NCI-H187 treated with DMSO at 0.1 percent for 48 hours (cell line): Measurements from ENCODE around the gene ATG9A.

Experiments
- DNase-seq: peaks from one replicate; lab custom pipeline; 2025; lab: John Stamatoyannopoulos, UW

The ATG9A gene

GRCh38 chr2:219252900-219253752 is 23.7 kb upstream of the ATG9A start, which contains the start of gene TUBA4B:
Gene TUBA4B (plus strand): TSS chr2:219253243. CDS start chr2:219253408, 165 bp downstream.
- DNase-seq: no peak

DNA sequence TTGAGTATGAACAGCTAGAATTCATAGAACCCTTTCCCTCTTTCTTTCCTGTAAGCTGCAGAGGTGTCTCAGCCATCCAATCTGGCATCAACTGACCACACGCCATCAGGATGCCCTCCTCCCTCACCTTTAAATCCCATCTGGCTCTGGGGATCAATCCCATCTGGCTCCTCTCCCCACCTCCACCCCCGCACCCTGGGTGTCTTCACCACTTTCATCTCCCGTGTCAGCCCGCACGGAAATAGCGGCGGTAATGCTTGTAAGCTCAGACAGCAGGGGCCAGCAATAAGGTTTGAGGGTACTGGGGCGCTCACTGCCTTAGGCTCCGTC is 23.1 kb upstream of the ATG9A start:
- DNase-seq: no peak

GRCh38 chr2:219252084-219252483 is 22.6 kb upstream of the ATG9A start:
- DNase-seq: no peak

GRCh38 chr2:219251656-219252055 is 22.2 kb upstream of the ATG9A start:
- DNase-seq: no peak

DNA sequence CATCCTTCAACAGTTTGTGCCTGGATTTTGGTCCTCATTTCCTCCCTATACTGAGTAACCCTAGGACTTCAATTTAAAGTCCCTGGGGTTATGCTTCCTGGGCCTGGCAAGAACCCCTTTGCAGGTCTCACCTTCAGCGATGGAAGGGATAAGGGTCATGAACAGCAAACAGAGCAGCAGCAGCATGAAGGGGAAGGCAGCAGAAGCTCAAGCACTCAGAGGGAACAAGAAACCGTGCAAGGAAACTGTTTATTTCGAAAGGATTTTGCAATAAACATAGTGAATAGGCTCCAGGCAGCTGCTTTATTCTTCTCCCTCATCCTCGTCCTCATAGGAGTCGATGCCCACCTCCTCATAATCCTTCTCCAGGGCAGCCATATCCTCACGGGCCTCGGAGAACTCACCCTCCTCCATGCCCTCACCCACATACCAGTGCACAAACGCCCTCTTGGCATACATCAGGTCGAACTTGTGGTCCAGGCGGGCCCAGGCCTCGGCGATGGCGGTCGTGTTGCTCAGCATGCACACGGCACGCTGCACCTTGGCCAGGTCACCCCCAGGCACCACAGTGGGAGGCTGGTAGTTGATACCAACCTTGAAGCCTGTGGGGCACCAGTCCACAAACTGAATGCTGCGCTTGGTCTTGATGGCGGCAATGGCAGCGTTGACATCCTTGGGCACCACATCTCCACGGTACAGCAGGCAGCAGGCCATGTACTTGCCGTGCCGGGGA is 20.8 kb upstream of the ATG9A start:
- DNase-seq: no peak

- no peak for DNase-seq
Measured at GRCh38 chr2:219249203-219249980, 20.0 kb upstream of the ATG9A start.

- no peak for DNase-seq
Measured at GRCh38 chr2:219248845-219249202, 19.4 kb upstream of the ATG9A start.

GRCh38 chr2:219247678-219248642 is 18.5 kb upstream of the ATG9A start:
- DNase-seq: no peak

DNA sequence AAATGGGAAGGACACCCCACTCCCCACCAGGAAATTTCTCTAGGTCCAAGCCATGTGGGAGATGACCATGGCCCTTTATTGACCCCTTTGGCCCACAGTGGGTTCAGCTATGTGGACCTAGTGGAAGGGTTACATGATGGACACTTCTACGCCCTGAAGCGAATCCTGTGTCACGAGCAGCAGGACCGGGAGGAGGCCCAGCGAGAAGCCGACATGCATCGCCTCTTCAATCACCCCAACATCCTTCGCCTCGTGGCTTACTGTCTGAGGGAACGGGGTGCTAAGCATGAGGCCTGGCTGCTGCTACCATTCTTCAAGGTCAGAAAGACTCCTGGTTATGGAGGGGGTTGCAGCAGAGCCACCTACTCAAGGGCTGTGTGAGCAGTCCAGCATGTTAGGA is 17.1 kb upstream of the ATG9A start:
- no peak for DNase-seq

GRCh38 chr2:219245899-219246230 is 16.4 kb upstream of the ATG9A start:
- DNase-seq: no peak

- no peak for DNase-seq
Measured at GRCh38 chr2:219245148-219245898, 15.9 kb upstream of the ATG9A start, which contains the start of the genes GLB1L and STK16. Gene GLB1L (minus strand): TSS chr2:219245444. CDS start chr2:219243573, 1,871 bp downstream. Gene STK16 (plus strand): TSS chr2:219245479. CDS start chr2:219246000, 521 bp downstream.

GRCh38 chr2:219244789-219245147 is 15.3 kb upstream of the ATG9A start:
- no peak for DNase-seq

DNA sequence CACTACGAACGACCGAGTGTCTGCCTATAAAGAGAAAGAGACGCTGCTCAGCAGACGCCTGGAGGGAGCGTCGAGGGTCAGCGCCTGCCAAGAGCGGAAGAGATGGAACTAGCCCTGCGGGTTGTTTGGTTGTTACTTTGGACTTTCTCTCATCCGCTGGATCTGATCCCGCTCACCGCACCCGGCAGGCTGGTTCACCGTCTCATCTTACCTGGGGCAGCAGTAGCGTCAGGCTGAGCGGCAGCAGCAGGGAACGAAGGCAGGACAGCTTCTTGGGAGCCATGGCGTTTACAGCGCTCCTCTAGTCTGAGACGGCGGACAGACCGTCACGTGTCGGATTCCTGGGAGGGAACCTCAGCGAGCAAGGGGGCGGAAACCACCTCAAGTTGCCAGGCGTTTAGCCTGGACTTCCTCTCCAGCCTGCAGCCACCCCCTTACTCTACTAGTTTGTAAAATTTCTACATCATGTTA is 13.9 kb upstream of the ATG9A start:
- DNase-seq: no peak

DNA sequence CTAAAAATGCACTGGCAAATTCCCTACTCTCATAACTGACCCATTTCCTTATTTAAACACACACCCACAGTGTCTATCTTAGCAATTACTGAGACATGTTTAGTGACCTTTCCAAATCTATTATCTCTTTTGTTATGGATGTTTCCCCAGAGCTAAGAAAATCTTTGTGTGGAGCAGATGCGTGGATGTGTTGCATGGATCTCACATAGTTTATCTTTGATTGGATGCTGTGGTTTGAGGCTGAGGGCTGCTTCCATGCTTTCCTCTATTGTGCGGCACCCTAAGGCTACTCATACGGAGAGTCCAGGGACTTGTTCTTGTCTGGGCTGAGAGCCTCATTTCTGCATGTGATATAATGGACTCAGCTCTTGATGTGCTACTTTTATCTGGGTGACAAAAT is 4.9 kb upstream of the ATG9A start:
- DNase-seq: no peak

- no peak for DNase-seq
Measured at GRCh38 chr2:219230059-219230540, 664 bp upstream of the ATG9A start.

- no peak for DNase-seq
Measured at GRCh38 chr2:219228911-219229304, 528 bp downstream of the ATG9A start.

DNA sequence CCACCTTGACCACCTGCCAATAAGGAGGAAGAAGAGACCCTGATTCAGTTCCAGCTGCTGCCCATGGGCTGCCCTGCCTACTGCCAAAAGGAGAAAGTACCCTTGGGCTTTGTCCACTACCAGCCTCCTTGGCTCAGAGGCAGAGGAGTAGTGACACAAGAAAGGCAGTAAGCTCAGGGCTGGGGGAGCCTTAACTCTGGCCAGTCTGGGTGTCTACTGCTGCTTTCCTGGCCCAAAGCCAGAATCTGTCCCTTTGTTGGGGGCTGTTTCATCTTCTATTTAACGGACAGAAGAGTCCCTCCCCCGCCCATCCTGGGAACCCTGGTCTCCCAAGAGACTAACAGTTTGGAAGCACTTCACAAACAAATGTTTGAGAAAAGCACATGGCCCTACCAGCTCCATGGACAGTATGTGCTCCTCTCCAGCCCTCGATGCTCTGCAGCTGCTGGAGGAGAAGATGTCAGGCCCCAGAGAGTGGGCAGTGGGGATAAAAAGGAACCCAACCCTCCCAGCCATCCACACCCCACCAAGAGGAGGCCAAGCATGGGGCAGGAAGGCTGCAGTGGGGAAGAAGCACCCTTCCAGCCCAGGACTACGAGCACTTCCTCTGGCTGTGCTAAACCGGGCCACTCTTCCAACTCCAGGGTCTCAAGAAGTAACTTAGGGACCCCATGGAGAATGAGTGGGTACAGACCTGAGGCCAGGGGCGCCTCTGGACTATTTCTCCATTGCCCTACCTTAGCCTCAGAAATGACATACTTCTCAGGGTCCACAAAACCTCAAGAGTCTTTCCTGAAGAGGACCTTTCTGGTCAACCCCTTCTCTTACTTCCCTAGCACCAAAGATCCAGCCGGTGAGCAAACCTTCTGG is 1.2 kb downstream of the ATG9A start:
- no peak for DNase-seq

DNA sequence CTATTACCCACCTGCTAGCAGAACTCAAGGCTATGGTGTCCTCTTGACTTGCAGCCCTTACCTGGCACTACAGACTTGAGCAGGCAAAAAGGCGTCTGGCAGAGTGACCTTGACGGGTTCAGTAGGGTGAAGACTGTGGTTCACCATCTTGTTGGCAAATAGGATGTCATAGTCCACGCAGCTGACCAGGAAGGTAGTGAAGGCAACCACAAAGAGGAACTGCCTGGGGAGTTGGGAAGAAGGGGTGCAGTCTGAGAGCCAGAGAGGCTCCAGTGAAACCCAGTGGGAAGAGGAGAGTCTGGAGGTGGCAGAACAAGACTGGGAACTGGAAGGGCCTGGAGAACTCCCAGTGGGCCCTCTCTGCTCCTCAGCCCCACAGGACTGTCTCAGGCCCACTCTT is 4.1 kb downstream of the ATG9A start:
- no peak for DNase-seq

DNA sequence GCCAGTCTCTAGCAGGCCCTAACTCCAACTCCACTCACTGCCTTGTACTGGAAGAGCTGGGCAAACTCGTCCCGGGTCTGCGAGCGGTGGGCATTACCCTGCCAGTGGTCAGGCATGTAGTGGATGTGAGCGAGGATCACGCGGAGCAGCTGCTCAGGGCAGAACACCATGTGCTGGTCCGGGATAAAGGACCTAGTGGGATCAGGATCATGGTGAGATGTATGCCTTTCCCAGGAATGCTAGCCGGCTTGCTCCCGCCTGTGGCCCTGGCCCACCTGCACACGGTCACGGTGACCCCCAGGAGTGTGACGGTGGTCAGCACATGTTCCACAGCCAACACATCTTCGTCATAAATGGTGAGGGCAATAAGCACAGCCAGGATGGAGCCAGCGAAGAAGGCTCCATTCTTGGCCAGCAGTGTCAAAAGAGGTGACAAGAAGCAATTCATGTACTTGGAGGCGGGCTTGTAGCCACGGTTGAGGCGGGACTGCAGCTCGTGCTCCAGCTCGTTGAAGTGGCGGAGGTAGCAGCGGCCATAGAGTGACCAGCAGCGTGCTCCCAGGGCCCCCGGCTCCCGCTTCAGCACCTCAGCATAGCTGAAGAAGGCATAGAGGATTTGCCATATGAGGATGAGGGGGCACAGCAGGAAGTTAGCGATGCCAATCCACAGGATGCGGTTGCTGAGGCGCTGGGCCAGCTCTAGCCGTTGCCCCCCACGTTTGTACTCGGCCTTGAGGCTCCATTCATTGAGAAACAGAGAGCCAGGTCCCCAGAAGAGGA is 5.4 kb downstream of the ATG9A start:
- no peak for DNase-seq
